Ecto neural progenitor cell (in vitro differentiated cells): ENCODE measurements around the gene KCNA4.
"Not testable (repeated sequence)": the region's sequence is repeated elsewhere in the genome, so short reads cannot be mapped to it uniquely, and the experiment has no call there.

ENCODE experiments used
- DNase-seq: peaks from one replicate; pipeline ENCODE4 v3.0.0-alpha.2; 2018; ENCODE audit warnings: low spot score

The KCNA4 gene

DNA sequence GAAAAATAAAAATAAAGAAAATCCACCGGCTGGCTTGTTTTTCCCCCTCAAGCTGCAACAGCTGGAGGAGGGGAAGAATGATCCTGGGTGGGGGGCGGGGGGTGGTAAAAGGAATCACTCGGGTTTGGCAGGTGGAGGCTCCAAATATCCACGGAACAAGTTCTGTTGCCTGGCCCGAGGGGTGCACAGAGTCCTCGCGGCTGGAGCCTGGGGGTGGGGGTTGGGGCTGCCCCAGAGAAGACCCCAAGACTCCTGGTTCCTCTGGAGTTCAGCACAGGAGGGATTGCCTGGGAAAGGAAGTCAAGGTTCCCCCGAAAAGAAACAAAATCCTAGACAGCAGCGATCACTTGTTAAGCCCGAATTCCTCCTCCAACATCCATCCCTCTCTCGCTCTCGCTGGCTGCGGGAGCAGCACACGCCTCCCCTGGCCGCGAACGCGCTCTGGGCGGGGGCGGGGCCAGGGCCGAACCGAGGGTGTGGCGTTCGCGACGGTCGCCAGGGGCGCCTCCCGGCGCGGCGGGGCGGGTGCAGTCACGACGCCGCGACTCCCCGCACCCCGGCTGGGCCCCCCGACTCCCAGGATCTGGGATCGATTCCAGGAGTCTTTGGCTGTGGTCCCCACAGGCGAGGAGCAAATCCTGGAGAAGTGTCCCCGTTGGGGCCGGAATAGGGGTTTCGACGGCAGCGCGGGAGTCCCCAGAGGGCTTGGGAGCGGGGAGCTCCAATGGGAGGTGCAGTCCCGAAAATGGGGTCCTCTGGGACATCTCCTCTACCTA lies at the start of gene KCNA4:
Gene KCNA4, minus strand, starts transcription at position 443 of the 776 bp plus-strand sequence. CDS start 4,352 bp downstream, outside the sequence.
- peak; percentile 81 for DNase-seq

GRCh38 chr11:30062103-30062502 lies 45.3 kb upstream of the KCNA4 start:
- no peak for DNase-seq

- DNase-seq, result no peak
Measured at GRCh38 chr11:30059172-30059815, 42.5 kb upstream of the KCNA4 start.

DNA sequence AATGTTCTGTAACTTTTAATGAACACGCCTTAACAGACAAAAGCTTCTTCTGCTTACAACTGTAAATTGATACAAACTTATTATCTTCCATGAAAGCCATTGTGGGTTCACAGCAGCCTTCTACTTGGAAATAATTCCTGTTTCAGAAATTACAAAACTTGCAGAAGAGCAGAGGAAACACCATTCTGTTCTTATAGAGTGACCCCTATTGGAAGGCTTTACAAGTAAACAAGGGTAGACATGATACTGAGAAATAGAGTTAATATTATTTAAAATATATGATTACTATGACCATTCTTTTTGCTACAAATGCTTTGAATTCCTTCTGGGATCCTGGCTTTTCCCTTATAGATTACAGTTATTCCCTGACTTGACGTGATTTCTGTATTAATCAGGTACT lies 32.4 kb upstream of the KCNA4 start:
- DNase-seq, result no peak

- DNase-seq, result peak; percentile 54
Measured at GRCh38 chr11:30046578-30046945, 29.7 kb upstream of the KCNA4 start.

- no peak for DNase-seq
Measured at GRCh38 chr11:30045921-30046577, 29.2 kb upstream of the KCNA4 start.

DNA sequence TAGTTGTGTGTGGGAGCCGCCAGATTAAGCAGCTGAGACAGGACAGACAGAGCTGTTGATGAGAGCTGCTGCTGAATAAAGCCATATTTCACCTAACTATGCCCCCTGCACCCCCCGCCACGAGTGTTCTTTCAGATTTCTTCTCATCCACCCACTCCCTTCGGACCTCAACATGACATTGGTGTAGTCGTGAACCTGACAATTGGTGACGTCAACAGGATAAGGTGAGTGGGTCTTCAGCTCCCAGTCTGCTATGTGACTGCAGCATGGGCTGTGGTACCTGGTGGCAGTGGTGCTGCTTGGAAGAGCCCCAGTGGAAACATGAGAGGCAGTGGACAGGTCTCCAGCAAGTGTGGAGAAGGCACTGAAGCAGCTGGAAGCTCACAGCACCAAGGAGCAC lies 28.3 kb upstream of the KCNA4 start:
- DNase-seq, result no peak

GRCh38 chr11:30041171-30041570 lies 24.3 kb upstream of the KCNA4 start:
- no peak for DNase-seq

GRCh38 chr11:30034746-30035145 lies 17.9 kb upstream of the KCNA4 start:
- DNase-seq, result not testable (repeated sequence)

DNA sequence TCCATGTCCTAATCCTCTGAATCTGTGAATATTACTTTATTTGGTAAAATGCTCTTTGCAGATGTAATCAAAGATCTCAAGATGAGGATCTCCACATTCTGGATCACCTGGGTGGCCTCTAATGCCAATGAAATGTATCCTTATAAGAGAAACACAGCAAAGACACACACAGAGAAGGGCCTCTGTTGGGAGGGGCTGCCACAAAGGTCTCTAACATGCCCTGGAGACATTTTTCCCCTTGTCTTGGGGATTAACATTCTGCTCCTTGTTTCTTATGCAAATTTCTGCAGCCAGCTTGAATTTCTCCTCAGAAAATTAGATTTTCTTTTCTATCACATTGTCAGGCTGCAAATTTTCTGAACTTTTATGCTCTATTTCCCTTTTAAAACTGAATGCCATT lies 17.3 kb upstream of the KCNA4 start:
- DNase-seq, result not testable (repeated sequence)

DNA sequence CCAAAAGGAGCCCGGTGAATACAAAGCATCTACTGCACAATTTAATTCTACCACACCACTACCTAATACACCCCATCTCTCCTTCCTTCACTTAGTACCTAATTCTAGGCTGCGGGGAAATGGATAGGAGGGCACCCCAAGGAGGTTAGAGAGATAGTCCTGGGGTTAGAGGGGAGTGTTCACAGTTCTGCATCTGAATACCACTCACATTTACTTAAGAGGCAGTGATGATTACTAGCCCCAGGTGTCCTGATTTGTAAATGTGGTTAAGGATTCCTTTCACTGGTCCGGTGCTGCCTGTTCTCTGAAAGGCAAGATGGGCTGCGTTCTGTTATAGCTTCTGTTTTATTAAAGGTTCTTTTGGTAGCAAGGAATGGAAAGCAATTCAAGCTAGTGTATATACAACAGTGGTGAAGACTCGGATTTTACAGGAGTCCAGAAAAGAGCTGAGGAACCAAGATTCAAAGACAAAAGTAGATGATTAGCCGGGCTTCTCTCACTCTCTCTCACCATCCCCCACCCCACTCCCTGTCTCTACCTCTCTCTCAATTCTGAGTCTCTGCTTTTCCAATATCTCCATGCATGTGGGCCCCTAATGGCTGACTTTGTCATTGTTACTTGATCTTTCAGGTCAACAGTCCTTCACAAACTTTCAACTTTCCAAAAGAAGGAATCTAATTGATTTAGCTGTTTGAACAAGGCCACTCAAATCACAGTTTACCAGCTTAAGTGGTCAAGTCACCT lies 8.7 kb upstream of the KCNA4 start:
- no peak for DNase-seq

DNA sequence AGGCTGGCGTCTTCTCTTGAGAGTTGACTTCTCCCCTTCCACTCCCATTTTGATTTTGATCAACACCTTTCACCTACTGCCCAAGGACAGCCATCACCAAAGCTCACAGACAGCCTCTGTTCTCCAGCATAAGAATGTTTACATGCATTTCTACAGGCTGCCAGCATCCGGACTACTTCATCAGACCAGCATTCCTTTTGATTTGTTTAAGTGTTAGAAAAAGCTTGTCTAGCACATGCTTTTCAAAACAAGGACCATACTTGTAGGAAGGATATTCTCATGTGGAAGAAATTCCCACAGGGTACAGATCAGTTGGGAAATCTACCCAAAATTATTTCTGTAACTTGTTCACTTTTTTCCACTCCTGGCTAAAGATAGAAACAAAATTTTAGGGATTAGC lies 6.2 kb upstream of the KCNA4 start:
- DNase-seq, result no peak

- DNase-seq, result no peak
Measured at GRCh38 chr11:30019481-30019880, 2.7 kb upstream of the KCNA4 start.

- no peak for DNase-seq
Measured at GRCh38 chr11:30018495-30018894, 1.7 kb upstream of the KCNA4 start.

DNA sequence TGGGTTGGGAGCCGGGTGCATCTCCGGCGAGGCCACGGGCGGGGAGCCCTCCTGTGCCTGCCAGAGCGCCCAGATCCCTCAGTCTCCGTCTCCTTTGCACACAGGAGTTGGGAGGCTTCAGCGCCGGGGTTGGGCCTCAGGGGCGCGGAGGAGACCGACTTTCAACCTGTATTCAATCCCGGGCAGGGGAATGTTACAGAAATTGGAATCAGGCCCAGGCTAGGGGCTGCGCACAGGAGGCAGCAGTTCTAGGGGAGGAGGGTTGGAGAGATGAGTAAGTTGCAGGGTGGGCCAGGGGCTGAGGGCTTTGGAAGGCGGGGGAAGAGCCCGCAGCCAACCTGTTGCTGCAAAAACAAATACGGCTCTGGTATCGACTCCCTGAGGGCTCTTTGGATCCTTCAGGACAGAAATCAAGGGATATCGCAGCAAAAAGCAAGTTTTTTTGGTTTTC lies 640 bp upstream of the KCNA4 start:
- peak; percentile 52 for DNase-seq

- no peak for DNase-seq
Measured at GRCh38 chr11:30015725-30016412, 961 bp downstream of the KCNA4 start.

- DNase-seq, result no peak
Measured at GRCh38 chr11:30012346-30012745, 4.5 kb downstream of the KCNA4 start.

GRCh38 chr11:30009060-30009459 lies 7.8 kb downstream of the KCNA4 start:
- DNase-seq, result no peak

DNA sequence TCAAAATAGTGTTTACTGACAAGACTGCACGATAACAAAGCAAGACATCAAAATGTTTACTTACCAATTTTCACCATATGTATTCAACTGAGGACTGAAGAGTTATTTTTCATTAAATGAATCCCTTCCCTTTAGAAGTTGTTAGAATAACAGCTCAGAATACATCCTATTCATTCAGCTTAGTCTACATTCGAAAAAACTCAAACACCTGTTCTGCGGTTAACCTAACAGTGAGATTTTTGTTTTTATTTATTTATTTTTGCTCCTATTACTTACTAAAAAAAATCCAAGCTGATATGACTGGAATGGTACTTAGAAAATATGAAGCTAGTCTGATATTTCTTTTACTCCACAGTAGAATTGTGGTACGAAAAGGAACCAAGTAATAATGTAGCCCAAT lies 10.0 kb downstream of the KCNA4 start:
- DNase-seq, result no peak

GRCh38 chr11:30002157-30002785 lies 14.6 kb downstream of the KCNA4 start:
- DNase-seq, result no peak
